HG02981 (cell line): ENCODE results near the gene HIP1.
"Not testable (repeated sequence)": the region's sequence is repeated elsewhere in the genome, so short reads cannot be mapped to it uniquely, and the experiment has no call there.

Source experiments
- ATAC-seq: cut with Tn5 transposase; IDR thresholded peaks from one replicate; pipeline ENCODE4 v1.9.1; 2021; ENCODE audit warnings: mild to moderate bottlenecking, moderate library complexity; ENCODE audit not compliant: unreplicated experiment

Gene HIP1

DNA sequence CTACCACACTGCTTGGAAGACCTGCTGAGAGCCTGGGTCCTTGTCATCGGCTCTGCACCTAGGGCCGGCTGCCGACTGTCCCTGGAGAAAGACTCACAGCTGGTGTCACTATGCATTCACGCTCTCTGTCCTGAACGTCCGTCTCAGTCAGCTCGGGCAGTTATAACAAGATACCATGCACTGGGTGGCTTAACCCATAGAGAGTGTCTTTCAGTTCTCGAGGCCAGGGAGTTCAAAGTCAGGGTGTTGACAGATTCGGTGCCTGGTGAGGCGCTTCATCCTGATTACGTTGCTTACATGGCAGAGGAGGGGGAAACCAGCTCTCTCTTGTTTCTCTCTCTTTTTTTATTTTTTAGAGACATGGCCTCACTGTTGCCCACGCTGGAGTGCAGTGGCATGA is 155.5 kb downstream of the HIP1 start:
- ATAC-seq: no peak

GRCh38 chr7:75579899-75580298 is 158.8 kb downstream of the HIP1 start:
- no peak for ATAC-seq

DNA sequence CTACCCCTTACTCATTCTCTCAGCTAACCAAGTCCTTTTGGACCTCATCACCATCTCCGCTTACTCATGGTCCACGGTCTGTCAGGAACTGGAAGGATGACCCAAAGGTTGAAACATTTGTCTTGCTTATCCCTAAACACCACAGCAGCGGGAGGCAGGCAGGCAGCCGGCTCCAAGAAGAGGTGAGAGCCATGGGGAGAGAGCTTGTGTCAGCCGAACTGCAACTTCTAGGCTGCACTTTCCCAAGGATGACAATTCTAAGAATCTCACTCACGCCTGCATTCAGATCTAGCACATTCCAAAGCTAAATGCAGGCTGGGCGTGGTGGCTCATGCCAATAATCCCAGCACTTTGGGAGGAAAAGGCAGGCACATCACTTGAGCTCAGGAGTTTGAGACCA is 160.7 kb downstream of the HIP1 start:
- ATAC-seq: no peak

- ATAC-seq: no peak
Measured at GRCh38 chr7:75575488-75576121, 163.1 kb downstream of the HIP1 start.

GRCh38 chr7:75573477-75574019 is 165.2 kb downstream of the HIP1 start:
- ATAC-seq: no peak

DNA sequence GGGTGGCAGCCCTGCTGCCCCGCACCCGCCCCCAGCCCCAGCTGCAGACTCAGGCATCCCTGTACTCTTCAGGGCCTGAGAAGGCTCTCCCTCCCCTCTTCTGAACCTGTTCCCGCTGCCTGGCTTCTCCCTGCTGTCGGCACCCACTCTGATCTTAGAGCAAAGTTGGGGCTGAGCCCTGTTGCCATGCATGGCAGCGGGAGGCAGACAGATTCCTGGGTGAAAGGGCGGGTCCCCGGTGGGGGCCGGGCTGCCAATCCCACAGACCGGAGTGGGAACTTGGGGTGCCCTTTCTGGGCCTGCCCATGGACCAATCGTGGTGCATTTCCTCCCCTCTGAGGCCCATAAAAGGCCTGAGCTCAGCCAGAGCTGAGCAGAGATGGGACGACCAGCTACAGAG is 165.9 kb downstream of the HIP1 start:
- no peak for ATAC-seq

GRCh38 chr7:75572396-75572795 is 166.3 kb downstream of the HIP1 start:
- ATAC-seq: no peak

GRCh38 chr7:75571209-75571608 is 167.5 kb downstream of the HIP1 start:
- no peak for ATAC-seq

- not testable (repeated sequence) for ATAC-seq
Measured at GRCh38 chr7:75569629-75570282, 169.0 kb downstream of the HIP1 start.

DNA sequence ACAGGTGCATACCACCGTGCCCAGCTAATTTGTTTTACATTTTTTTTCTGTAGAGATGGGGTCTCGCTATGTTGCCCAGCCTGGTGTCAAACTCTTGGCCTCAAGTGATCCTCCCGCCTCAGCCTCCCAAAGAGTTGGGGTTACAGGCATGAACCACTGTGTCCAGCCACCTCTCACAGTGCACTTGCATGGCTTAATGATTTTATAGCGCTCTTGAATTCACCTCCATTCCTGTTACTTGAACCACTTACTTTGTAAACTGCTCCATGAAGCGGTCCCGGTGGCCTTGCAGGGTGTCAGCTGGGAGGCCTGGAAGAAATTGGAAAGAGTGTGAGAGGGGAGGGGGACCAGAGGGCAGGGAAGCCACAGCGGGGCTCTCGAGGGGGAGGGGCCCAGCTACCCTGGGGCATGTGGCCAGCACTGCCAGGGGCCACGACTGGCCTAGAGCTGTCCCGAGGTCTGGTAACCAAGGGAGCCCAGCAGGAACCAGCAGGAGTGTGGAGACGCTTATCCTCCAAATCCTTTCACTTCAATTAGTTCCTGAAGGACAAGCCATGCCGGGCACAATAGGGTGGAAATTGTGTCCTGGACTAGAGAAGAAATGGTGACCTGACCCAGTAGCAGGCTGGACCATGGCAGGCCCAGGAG is 170.7 kb downstream of the HIP1 start:
- no peak for ATAC-seq

- ATAC-seq: no peak
Measured at GRCh38 chr7:75565132-75565837, 173.5 kb downstream of the HIP1 start.

GRCh38 chr7:75563171-75563570 is 175.6 kb downstream of the HIP1 start:
- ATAC-seq: no peak

GRCh38 chr7:75559976-75560365 is 178.8 kb downstream of the HIP1 start:
- ATAC-seq: no peak

GRCh38 chr7:75559355-75559975 is 179.3 kb downstream of the HIP1 start:
- ATAC-seq: no peak

DNA sequence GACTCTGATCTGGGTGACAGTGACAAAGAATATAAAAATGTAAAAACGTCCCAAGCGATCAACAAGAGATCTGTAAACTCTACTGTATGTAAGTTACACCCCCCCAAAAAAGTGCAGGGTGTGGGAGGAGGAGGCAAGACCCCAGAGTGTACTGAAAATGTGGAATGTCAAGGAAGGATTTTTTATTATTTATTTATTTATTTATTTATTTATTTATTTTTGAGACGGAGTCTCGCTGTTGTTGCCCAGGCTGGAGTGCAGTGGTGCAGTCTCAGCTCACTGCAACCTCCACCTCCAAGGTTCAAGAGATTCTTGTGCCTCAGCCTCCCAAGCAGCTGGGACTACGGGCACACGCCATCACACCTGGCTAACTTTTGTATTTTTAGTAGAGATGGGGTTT is 181.9 kb downstream of the HIP1 start:
- ATAC-seq: not testable (repeated sequence)

DNA sequence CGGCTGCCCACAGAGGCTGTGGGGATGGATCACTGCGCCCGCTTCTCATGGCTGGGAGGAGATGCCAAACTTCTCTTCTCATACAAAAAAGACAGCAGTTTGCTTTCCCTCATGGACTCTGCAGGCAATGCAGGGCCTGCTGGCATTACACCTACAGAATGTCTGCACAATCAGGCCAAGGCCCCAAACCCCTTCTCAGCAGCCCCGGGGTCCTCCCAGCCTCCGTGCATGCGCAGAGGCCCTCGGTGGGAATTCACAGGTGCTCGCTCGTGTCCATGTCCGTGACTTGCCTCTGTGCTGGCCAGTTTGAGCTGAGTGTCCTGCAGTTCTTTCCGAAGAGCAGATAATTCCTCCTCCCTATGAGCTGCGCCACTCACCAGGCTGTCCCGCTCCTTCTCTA is 183.0 kb downstream of the HIP1 start:
- ATAC-seq: no peak

- ATAC-seq: no peak
Measured at GRCh38 chr7:75546237-75547015, 192.3 kb downstream of the HIP1 start.

- ATAC-seq: no peak
Measured at GRCh38 chr7:75537731-75538130, 201.0 kb downstream of the HIP1 start.

DNA sequence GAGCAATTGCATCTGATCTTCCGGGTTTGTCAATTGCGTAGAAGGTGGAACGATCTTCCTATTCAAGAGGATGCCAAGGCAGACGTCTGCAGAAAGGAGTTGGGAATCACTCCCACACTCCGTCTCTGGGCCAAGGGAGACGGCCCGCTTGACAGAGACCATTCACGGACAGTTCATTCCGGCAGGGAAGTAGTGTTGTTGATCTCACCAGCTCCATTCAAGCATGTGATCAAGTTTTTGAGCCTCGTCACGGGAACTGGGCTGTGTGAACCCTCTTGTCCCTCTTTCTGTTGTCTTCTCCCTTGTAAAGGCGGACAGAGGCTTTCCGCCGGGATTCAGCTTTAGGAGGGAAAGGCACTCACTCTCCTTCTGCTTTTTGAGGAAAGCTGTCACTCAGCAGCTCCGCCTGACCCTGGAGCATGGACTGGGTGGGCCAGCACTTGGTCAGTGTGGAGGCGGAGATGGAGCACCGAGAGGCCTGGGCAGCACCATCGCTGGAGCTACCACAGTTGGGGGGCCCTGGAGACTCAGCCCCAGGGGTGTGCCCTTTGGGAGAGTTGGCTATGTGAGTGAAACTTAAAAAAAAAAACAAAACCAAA is 201.7 kb downstream of the HIP1 start:
- ATAC-seq: no peak

DNA sequence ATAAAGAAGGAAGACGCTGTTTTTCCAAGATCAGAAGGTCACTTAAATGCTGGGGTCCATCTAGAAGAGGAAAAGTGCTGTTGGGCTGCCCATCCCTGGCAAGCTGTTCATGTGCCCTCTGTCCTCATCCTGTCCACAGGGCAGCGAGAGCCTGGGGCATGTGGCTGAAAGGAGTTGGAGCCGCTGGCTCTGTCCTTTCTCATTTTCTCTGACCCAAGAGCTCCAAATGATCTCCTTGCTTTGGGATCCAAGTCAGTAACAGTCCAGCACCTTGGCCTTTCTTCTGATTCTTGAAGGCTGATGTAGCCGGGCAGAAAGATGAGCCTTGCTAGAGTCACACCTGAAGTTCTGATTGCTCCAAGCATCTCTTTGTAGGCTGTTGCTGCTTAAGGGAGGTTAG is 202.2 kb downstream of the HIP1 start:
- ATAC-seq: no peak
